SK-N-SH treated with all-trans-retinoic acid at 6 μM for 48 hours (cell line): ENCODE measurements around the gene FASN.

Experiments used
- ARNTL ChIP-seq: fragments of 450-650 bp; formaldehyde crosslinking; IDR thresholded peaks from 2 replicates; pipeline ENCODE4 v1.5.0; 2020; ENCODE audit warnings: low read depth, mild to moderate bottlenecking, moderate library complexity, borderline replicate concordance
- BACH2 ChIP-seq: fragments of 250-450 bp; sonication (Bioruptor Pico); IDR thresholded peaks from 2 replicates; pipeline ENCODE4 v1.9.0; 2021; ENCODE audit warnings: mild to moderate bottlenecking, borderline replicate concordance
- ZFP3 ChIP-seq: fragments of 250-450 bp; sonication (Bioruptor Pico); IDR thresholded peaks from 2 replicates; pipeline ENCODE4 v1.5.0; 2020; ENCODE audit warnings: mild to moderate bottlenecking, moderate library complexity

- TF ChIP-seq ARNTL, result no peak
- no peak for TF ChIP-seq ZFP3 (CRISPR knock-in tag)
- no peak for TF ChIP-seq BACH2 (CRISPR knock-in tag)
These were observed 5.8 kb upstream of the FASN start for GRCh38 chr17:82103553-82104451.
